GM12873 (cell line): ENCODE data around the gene RIOK1.

ENCODE experiments used
- TF ChIP-seq, protein P1 (sequence below): IDR thresholded peaks from 2 replicates; pipeline ENCODE4 v1.5.1; 2012; ENCODE audit warnings: low read depth, mild to moderate bottlenecking, moderate library complexity, low read length, control low read depth; ENCODE audit not compliant: insufficient read depth; ENCODE audit errors: missing control alignments

RIOK1 gene

DNA sequence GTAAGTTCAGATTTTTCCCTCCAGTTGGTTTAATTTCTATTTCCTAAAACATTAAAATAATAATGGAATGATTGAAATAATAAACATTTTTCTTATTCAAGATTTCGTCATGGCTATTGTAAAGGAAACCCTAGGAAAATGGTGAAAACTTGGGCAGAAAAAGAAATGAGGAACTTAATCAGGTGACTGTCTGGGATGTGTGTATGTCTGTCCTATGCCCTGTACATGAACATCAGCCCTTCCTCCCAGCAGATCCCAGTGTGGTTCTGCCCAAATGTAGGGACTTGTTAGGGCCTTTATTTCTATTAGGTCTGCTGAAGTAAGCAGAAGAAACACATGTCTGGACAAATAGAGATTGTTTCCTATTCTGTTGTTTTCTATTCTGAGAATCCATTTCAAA lies 13.1 kb downstream of the RIOK1 start:
- TF ChIP-seq, protein P1, sequence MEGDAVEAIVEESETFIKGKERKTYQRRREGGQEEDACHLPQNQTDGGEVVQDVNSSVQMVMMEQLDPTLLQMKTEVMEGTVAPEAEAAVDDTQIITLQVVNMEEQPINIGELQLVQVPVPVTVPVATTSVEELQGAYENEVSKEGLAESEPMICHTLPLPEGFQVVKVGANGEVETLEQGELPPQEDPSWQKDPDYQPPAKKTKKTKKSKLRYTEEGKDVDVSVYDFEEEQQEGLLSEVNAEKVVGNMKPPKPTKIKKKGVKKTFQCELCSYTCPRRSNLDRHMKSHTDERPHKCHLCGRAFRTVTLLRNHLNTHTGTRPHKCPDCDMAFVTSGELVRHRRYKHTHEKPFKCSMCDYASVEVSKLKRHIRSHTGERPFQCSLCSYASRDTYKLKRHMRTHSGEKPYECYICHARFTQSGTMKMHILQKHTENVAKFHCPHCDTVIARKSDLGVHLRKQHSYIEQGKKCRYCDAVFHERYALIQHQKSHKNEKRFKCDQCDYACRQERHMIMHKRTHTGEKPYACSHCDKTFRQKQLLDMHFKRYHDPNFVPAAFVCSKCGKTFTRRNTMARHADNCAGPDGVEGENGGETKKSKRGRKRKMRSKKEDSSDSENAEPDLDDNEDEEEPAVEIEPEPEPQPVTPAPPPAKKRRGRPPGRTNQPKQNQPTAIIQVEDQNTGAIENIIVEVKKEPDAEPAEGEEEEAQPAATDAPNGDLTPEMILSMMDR, result no peak

DNA sequence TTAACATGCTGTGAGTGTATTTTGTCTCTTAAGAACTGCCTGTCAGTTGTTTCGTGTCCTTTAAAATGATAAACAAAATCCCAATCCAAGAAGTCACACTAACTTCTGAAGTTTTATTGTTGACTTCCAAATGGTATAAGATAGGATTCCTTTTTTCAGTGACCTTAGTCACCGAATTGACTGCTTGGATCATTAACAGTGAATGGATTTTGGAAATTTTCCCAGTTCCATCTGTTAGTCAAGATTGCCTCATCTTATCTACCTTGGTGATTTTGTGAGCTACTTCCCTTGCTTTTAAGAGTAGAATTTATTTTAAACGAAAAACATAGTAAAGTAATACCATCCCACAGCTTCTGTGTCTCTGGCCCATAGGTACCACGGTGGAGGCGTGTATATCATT lies 14.9 kb downstream of the RIOK1 start:
- TF ChIP-seq, protein P1, result no peak

DNA sequence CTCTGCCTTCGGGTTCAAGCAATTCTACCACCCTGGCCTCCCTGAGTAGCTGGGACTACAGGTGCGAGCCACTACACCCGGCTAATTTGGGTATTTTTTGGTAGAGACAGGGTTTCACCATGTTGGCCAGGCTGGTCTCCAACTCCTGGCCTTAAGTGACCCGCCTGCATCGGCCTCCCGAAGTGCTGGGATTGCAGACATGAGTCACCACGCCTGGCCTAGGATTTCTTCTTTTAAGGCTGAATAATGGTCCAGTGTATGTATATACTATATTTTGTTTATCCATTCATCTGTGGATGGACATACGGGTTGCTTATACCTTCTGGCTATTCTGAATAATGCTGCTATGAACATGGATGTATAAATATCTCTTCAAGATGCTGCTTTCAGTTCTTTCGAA lies 17.1 kb downstream of the RIOK1 start:
- TF ChIP-seq, protein P1, result no peak

DNA sequence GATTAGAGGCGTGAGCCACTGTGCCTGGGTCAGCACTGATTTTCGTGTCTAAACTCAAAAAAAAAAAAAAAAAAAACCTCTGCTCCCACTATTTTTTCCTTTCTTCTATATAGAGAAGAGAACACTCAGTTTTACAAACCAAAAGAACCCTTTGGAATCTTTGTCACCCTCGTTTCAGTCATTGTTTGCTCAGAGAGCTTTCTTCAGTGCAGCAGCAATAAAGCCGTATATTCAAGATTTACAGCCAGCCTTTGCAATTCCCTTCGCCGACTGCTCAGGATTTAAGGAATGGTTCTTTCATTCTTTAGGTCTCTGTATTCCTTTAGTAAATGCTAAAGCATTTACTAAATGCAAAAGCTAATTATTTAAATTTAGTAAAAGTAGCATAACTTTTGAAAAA lies 20.1 kb downstream of the RIOK1 start:
- TF ChIP-seq, protein P1, result no peak

DNA sequence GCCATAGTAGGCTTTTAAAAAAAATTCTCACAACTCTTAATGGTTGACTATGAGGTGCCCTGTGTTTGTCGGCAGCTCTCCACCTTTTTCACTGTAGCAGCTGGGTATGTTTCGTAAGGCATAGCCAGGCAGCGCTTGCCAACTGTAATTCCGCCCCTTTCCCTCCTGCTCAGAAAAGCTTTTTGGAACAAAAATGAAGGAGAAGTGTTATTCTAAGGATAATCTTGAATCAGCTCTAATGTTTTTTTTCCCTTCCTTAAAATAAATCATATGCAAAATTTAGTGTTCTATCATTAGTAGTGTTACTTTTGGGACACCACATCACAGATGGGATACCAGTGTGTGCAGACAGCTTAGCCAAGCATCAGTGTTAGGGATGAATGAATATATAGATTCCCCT lies 21.2 kb downstream of the RIOK1 start:
- TF ChIP-seq, protein P1, result no peak

DNA sequence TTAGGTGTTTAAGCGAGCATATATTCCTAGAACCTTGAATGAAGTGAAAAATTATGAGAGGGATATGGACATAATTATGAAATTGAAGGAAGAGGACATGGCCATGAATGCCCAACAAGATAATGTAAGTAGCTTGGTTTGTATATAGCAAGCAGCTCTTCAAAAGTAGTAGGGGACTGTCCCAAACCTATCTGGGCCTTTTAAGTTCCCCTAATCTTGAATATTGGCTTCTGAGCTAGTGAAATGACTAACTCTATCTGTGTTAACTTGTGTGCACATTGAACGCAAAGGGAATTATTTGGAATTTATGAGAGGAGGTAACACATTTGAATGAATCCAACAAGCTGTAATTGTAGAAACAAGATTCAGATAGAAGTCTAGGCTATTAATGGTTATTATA lies 21.7 kb downstream of the RIOK1 start:
- TF ChIP-seq, protein P1, result no peak

DNA sequence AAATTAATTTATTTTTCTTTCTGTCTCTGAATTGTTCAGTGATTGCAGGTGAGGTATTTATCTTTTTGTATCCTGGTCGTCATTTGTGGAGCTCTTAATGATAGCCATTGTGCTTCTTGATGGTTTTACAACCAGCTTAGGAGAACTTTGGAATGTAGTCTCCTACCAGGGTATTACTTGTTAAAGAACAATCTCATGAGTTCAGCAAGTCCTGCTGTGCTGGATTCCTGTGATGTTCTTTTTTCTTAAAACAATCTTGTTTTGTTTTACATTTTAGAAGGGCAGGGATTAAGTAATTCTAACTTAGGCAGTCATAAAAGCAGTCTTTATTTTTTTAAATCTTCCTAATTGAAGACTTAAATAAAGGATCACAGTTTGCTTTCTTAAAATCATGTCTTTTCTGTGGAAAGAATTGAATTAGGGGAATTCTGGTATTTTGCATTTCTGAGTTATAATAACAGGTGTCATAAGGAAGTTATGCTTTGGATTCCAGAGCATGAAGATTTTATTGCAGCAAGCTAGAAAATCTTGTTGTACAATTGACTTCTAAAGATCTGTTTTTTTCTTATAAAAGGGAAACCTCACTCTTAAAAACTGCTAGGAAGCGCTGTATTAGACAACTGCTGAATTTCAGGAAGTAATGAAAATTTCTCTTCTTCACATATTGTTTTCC lies 23.7 kb downstream of the RIOK1 start:
- TF ChIP-seq, protein P1, result no peak
